ENCODE results near the gene AUNIP.

The AUNIP gene, protein sequence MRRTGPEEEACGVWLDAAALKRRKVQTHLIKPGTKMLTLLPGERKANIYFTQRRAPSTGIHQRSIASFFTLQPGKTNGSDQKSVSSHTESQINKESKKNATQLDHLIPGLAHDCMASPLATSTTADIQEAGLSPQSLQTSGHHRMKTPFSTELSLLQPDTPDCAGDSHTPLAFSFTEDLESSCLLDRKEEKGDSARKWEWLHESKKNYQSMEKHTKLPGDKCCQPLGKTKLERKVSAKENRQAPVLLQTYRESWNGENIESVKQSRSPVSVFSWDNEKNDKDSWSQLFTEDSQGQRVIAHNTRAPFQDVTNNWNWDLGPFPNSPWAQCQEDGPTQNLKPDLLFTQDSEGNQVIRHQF

DNA sequence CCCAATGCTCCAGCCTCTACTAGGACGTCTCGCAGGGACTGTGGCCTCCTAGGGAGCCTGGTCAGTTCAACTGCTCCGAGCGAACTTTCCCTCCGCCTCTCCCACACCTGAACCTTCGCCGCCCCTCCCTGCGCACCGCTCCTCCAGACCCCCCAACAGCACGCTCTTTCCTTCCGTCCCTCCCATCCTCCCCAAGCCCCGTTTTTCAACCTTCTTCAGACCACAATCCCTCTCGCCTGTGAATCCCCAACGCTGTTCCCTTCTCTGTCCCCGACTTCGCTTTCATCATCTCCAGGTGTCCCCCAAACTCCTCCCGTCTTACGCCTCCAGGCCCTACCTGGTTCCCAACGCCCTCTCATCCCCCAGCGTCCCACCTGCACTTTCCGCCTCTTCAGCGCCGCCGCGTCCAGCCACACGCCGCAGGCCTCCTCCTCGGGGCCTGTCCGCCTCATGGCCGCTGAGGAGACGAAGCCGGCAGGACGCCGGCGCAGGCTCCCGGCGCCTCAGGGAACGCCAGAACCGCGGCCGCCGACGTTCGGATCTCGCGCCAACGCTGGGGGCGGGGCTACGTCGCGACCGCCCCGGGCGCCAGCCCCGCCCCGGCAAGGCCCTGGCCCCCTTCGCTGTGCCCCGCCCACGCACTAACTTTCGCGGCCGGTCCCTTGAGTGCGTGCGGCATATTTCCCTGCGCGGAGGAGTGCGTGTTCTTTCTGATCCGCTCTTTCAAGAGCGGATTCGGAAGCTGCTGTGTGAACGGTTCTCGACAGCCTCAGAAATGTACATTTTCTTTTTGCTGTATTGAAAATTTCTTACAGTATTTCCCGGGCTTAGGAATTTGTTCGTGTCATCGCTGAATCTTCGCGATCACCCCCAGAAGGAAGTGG, at the start of gene AUNIP:
Gene AUNIP (minus strand): TSS at position 552 of the 884 bp plus-strand sequence. CDS start 100 bp downstream, at position 452.
- peak; percentile 76 to 88 for DNase-seq (ENCODE audit: low read depth in 2 of 2)

- no peak for DNase-seq (ENCODE audit: low read depth in 2 of 2)
These were observed 49.8 kb upstream of the AUNIP start for GRCh38 chr1:25909040-25909439.

- no peak for DNase-seq (ENCODE audit: low read depth in 2 of 2)
These were observed 48.9 kb upstream of the AUNIP start for GRCh38 chr1:25908161-25908560.

DNA sequence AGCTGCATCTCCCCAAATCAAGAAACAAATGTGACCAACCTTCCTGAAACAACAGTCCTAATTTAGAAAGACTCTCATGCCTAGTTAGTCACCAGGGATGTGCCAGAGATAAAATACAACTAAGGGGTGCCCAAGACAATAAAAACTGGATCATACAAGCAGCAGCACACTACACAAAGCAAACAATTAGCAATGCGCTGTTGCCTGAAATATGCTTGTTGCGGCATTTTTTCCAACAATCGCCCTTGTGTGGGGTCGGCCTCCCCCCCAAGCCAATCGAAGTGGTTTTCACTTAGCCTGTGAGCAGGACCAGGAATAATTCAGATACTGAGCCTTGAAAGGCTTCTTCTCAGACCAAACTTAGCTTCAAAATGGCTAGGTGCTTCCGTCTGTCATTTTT, 48.3 kb upstream of the AUNIP start:
- DNase-seq (ENCODE audit: low read depth in 2 of 2), result no peak

GRCh38 chr1:25906644-25907300, 47.5 kb upstream of the AUNIP start:
- DNase-seq (ENCODE audit: low read depth in 2 of 2), result no peak

GRCh38 chr1:25905680-25906643, 46.7 kb upstream of the AUNIP start, which contains the start of gene STMN1:
TSS of gene STMN1 (minus strand) at chr1:25906419. CDS start at chr1:25904676, 1,743 bp downstream.
- peak; percentile 74 to 80 for DNase-seq (ENCODE audit: low read depth in 2 of 2)

DNA sequence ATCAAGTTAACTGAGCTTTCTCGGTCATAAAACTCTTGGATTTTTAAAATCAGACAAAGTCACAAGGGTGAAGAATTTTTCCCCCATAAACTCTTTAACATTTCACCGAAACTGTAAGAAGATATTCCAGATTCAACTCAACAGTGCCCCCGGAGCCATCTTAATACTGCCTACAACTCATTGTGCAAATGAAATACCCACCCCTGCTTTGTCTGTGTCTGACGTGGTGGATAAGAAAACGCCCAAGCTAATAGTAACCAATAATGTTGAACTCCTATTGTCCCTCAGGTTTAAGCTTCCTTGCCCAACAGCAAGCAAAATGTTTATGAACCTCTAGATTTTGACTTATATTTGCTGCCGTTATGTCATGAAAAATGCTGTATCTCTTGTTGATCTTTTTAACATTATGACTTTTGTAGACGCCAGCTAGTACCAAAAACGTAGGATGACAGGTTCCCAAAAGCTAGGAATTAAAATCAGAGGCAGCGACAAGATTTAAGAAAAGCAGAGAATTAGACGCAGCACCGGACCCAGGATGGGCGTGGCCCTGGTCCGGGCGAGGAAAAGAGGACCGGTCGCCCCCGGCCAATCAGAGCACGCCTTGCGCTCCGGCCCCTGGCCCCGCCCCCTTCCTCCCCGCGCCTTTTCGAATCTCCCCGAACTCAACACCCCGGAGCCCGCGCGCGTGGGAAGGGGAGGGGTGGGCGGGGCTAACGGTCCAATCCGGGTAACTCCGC, 45.9 kb upstream of the AUNIP start:
- DNase-seq (ENCODE audit: low read depth in 2 of 2), result peak; percentile 73 to 90

GRCh38 chr1:25903986-25904385, 44.7 kb upstream of the AUNIP start:
- no peak for DNase-seq (ENCODE audit: low read depth in 2 of 2)

DNA sequence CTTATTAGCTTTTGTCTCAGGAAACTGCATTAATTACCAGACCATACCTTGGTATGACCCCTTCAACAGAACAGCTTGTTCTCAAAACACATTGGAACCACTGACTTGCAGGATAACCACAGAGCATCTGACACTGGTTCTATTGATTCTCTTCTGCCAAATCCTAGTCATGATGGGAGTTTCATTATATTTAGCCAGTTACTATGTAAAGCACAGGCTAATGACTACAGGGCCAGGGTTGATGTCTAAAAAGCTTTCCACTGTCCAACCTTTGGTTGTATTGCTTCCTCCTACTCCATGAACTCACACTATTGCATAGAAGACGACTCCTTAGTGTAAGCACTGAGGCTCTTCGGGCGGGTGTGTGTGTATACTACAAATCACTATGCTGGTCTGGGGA, 43.2 kb upstream of the AUNIP start:
- no peak for DNase-seq (ENCODE audit: low read depth in 2 of 2)

DNA sequence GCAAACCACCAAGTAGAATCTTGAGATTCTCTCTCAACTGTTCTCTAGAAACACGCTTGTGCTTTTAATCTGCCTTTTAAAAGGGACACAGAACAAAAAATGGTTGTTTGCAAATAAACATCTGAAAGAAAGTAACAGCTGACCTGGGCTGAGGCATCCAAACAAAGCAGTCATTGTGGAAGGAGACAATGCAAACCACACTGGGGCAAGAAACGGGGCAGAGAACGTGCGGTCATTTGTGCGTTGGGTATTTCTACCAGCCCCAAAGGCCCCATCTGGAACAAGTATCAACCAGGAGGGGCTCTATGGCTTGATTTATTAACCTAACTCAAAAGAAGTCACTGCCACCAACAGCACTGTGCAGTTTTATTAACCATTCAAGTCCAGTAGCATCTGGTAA, 41.0 kb upstream of the AUNIP start:
- DNase-seq (ENCODE audit: low read depth in 2 of 2), result no peak

DNA sequence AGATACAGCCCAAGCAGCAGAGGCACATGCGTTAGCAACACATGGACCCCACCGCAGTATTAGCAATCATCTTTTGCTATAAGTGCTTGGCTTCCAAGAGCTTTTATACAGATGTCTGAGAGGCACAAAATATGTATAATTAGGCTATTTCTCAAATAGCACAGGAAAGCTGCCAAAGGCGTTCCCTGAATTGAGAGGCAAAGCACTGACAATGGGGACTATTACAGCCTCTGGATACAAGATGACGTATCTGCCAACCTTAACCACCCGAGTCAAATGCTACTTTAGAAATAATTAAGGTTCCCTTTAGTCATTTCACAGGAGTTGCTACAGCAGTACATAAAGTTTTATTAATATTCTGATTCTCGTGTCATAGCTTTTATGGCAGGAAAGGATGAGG, 40.5 kb upstream of the AUNIP start:
- no peak for DNase-seq (ENCODE audit: low read depth in 2 of 2)

DNA sequence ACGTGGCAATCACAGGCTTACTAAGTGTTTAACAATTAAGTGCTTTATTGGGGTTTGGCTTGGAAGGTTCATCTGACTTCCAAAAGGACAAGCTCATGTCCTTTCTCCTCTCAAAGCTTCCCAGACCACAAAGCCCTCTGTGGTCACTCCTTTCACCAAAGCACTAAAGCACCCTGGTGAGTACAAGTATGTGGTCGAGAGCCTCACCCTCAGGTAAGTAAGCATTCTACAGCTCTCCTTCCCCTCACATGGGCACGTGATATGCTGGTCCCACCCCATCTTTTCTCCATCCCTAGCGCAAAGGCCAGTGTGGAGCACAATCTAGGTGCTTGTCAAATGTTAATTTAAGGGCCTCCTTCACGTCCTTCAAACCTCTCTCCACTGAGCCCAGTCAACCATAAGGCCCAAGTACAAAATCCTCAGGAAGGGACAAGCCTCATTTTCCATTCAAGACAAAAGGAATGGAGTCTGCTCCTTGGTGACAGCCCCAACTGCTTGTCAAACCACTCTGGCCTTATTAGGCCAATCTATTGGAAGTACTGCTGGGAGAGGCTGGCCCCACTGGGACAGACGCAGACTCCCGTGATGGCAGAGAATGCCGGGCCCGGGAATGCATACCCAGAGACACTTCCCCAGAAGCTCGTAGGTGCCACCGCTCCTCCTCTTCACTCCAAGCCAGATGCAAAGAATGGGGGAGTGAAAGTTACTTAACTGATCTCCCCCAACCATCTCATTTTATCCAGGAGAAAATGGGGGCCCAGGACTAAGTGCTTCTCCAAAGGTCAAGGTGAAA, 39.2 kb upstream of the AUNIP start:
- no peak for DNase-seq (ENCODE audit: low read depth in 2 of 2)

DNA sequence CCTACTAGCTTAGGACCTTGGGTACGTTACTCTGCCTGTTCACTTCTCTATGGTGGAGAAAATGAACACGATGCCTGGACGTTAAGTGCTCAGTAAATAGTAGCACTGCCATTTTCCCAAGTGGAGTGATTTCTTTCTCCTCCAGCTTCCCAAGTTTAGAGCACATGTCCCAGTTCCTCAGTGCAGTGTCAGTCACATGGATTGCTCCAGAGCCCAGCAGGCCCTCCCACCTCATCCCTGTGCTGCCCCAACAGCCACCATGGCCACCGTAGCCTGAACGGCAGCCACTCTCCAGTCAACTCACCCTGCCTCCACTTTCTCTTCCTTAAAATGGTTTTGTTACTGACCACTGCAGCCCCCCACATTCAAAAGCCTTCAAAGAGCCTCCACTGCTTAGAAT, 38.5 kb upstream of the AUNIP start:
- DNase-seq (ENCODE audit: low read depth in 2 of 2), result no peak

DNA sequence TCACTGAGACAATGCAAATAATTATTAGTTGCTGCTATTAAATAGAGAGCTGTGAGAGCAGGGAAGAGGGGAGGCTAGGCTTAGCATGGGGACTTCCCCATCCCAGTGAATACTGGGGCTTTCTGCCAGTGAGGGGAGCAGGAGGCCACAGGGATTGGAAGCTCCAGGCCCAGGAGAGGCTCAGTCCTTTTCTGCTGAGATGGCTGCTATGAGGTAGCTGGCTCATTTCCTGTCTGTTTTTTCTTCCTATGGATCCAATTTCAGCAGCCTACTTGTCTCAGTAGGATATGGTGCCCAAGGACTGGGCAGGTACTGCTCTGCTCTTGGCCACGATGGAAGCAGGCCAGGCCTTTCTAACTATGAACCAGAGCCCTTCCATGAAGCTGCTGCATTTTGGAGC, 37.0 kb upstream of the AUNIP start:
- DNase-seq (ENCODE audit: low read depth in 2 of 2), result no peak

GRCh38 chr1:25895365-25895990, 36.2 kb upstream of the AUNIP start:
- DNase-seq (ENCODE audit: low read depth in 2 of 2), result peak; percentile 79 to 81

DNA sequence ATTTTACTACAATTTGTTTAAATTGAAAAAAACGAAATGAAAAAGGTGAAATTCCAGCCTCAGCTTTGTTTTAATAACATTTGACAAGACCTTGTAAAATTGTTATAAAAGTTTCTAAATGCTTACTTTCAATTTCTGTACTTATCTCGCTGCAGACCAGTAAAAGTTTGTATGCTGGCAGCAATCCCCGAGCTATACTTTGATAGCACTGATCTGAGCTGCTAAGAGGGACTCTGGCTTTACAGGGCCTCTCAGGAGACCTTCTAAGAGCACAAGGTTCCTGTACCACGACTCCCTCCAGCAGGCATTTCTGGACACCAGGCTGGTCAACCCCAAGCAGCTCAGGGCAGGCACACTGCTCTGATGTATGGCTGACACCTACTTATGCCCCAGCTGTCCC, 33.9 kb upstream of the AUNIP start:
- no peak for DNase-seq (ENCODE audit: low read depth in 2 of 2)

- DNase-seq (ENCODE audit: low read depth in 2 of 2), result no peak
These were observed 32.3 kb upstream of the AUNIP start for GRCh38 chr1:25891606-25892005.

GRCh38 chr1:25890239-25891034, 31.2 kb upstream of the AUNIP start:
- no peak for DNase-seq (ENCODE audit: low read depth in 2 of 2)
